ENCODE results near the gene RPS3A. TPM values are rescaled to one million over a fixed set of nuclear protein-coding genes. Genes with fewer than 3 reads are reported as not detected.

The RPS3A gene
- total RNA-seq, 1 experiment from 2014 or later, result 918 TPM

DNA sequence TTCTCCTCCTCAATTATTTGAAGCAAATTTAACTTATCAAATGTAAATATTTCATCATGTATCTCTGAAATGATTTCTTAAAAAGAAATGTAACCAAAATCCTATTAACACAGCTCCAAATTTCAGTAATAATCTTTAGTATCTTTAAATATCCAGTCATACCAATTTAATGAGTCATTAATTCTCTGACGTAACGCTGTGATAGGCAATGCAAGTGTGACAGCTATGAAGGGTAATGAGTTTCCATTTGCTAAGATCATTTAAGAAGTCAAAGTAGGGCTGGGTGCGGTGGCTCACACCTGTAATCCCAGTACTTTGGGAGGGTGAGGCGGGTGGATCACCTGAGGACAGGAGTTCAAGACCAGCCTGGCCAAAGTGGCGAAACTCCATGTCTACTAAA, 15.6 kb downstream of the RPS3A start:
- Histone ChIP-seq H3K27ac (ENCODE audit: low read length) (no peak overlapping the region), H3K4me1 (ENCODE audit: control insufficient read depth, insufficient read depth, low read length) (no peaks in the 10 kb centered on the region), H3K4me3 (ENCODE audit: low read depth in 2 of 2, low read length in 2 of 2) (no peak overlapping the region), H3K36me3 (ENCODE audit: control insufficient read depth, insufficient read depth, low read length) (no peaks in the 10 kb centered on the region), H3K9me3 (ENCODE audit: control insufficient read depth, insufficient read depth, low read depth, low read length) (no peaks in the 10 kb centered on the region), H3K27me3 (ENCODE audit: control insufficient read depth, insufficient read depth, low read length) (no peaks in the 10 kb centered on the region)
- in situ Hi-C loops (cut with HindIII; ENCODE audit: low pct_unique_long_range_greater_than_20kb, low sequenced_read_pairs) (no loop called here), intact Hi-C loops (cut with micrococcal nuclease; ENCODE audit: unreplicated experiment) (loop anchor here (5.0 kb wide), 2 partner anchors 247 to 497 kb away; no protein-coding TSS in a partner anchor)
- no peak for DNase-seq (ENCODE audit: low read depth, low spot score)
- ATAC-seq, result no peak
- TF ChIP-seq, protein P1, sequence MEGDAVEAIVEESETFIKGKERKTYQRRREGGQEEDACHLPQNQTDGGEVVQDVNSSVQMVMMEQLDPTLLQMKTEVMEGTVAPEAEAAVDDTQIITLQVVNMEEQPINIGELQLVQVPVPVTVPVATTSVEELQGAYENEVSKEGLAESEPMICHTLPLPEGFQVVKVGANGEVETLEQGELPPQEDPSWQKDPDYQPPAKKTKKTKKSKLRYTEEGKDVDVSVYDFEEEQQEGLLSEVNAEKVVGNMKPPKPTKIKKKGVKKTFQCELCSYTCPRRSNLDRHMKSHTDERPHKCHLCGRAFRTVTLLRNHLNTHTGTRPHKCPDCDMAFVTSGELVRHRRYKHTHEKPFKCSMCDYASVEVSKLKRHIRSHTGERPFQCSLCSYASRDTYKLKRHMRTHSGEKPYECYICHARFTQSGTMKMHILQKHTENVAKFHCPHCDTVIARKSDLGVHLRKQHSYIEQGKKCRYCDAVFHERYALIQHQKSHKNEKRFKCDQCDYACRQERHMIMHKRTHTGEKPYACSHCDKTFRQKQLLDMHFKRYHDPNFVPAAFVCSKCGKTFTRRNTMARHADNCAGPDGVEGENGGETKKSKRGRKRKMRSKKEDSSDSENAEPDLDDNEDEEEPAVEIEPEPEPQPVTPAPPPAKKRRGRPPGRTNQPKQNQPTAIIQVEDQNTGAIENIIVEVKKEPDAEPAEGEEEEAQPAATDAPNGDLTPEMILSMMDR (IDR thresholded peaks at IDR 0.05), result no peak
- TF ChIP-seq, protein P2, sequence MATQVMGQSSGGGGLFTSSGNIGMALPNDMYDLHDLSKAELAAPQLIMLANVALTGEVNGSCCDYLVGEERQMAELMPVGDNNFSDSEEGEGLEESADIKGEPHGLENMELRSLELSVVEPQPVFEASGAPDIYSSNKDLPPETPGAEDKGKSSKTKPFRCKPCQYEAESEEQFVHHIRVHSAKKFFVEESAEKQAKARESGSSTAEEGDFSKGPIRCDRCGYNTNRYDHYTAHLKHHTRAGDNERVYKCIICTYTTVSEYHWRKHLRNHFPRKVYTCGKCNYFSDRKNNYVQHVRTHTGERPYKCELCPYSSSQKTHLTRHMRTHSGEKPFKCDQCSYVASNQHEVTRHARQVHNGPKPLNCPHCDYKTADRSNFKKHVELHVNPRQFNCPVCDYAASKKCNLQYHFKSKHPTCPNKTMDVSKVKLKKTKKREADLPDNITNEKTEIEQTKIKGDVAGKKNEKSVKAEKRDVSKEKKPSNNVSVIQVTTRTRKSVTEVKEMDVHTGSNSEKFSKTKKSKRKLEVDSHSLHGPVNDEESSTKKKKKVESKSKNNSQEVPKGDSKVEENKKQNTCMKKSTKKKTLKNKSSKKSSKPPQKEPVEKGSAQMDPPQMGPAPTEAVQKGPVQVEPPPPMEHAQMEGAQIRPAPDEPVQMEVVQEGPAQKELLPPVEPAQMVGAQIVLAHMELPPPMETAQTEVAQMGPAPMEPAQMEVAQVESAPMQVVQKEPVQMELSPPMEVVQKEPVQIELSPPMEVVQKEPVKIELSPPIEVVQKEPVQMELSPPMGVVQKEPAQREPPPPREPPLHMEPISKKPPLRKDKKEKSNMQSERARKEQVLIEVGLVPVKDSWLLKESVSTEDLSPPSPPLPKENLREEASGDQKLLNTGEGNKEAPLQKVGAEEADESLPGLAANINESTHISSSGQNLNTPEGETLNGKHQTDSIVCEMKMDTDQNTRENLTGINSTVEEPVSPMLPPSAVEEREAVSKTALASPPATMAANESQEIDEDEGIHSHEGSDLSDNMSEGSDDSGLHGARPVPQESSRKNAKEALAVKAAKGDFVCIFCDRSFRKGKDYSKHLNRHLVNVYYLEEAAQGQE (IDR thresholded peaks at IDR 0.05; ENCODE audit: insufficient read depth in 1 of 2, low read depth in 2 of 2, low read length in 1 of 2), result no peak
- TF ChIP-seq POLR2AphosphoS5 (IDR thresholded peaks at IDR 0.05; ENCODE audit: low read depth, low read length) (no peak), TCF7L2 (IDR thresholded peaks at IDR 0.05; ENCODE audit: low read depth, low read length) (no peak), SIN3A (IDR thresholded peaks at IDR 0.05; ENCODE audit: borderline replicate concordance, insufficient read depth, low read depth, low read length) (no peak)
- POLR2A ChIA-PET, result no interaction called here
- no TSS peak for BruUV-seq (replicated peaks)
- CTCF ChIA-PET, result interaction anchor here (0.6 kb wide), 1 partner anchor 149 kb away, joined by 13 read pairs; no protein-coding TSS in a partner anchor

DNA sequence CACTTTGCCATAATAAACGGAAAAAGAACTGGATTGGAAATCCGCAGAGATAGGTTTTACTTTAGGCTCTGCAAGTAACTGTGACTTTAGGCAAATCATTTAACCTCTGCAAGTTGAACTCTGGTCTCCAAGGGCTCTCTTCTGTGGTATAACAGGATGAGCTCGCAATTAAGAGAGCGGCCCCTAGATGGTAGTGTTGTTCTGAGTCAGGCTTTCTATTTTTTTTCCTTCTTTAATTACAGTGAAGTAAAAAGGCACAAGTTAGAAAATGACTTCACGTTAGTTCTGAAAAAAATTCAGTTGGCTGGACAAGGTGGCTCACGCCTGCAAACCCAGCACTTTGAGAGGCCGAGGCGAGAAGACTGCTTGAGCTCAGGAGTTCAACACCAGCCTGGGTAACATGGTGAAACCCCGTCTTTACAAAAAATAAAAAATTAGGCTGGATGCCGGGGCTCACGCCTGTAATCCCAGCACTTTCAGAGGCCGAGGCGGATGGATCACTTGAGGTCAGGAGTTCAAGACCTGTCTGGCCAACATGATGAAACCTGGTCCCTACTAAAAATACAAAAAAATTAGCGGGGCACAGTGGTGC, 18.0 kb downstream of the RPS3A start:
- ChIA-PET CTCF (interaction anchor here (0.5 to 1.0 kb wide), 2 partner anchors 217 to 545 kb away, joined by 3 to 4 read pairs; no protein-coding TSS in a partner anchor), POLR2A (no interaction called here)
- in situ Hi-C loops (cut with HindIII; ENCODE audit: low pct_unique_long_range_greater_than_20kb, low sequenced_read_pairs), result no loop called here
- Histone ChIP-seq H3K27me3 (ENCODE audit: control insufficient read depth, insufficient read depth, low read length) (no peaks in the 10 kb centered on the region), H3K27ac (ENCODE audit: low read length) (no peak overlapping the region), H3K4me1 (ENCODE audit: control insufficient read depth, insufficient read depth, low read length) (no peaks in the 10 kb centered on the region), H3K4me3 (ENCODE audit: low read depth in 2 of 2, low read length in 2 of 2) (no peak overlapping the region), H3K36me3 (ENCODE audit: control insufficient read depth, insufficient read depth, low read length) (no peaks in the 10 kb centered on the region), H3K9me3 (ENCODE audit: control insufficient read depth, insufficient read depth, low read depth, low read length) (no peaks in the 10 kb centered on the region)
- no TSS peak for BruUV-seq (replicated peaks)
- TF ChIP-seq, protein P1 (IDR thresholded peaks at IDR 0.05), result peak; percentile 78
- TF ChIP-seq, protein P2 (IDR thresholded peaks at IDR 0.05; ENCODE audit: insufficient read depth in 1 of 2, low read depth in 2 of 2, low read length in 1 of 2), result no peak
- intact Hi-C loops (cut with micrococcal nuclease; ENCODE audit: unreplicated experiment), result loop anchor here (5.0 kb wide), 2 partner anchors 245 to 495 kb away; no protein-coding TSS in a partner anchor
- ATAC-seq, result peak; percentile 88
- peak; percentile 39 for DNase-seq (ENCODE audit: low read depth, low spot score)
